ENCODE measurements around the gene DDX47.
"Not testable (repeated sequence)": the region's sequence is repeated elsewhere in the genome, so short reads cannot be mapped to it uniquely, and the experiment has no call there.

DDX47 gene

DNA sequence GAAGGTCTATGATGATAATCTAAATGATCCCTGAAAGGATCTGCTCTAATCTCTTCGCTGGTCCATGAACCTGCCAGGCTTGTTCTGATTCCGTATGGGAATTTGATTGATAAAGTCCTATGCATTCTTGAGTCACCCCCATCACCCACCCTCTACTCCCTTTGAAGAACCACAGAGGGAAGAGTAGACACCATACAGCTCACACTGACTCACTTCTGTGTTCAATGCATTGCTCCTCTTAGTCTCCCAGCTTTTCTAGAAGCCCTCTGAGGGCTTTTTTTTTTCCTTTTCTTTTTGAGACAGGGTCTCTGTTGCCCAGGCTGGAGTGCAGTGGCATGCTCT is 59.8 kb downstream of the DDX47 start:
- ATAC-seq (replicated peaks; ENCODE audit: extremely low read depth, poor library complexity, severe bottlenecking) (no peak), DNase-seq (ENCODE audit: low spot score in 2 of 2) (no peak)
- Mint-ChIP-seq H3K4me1 (no peaks in the 10 kb centered on the region), H3K27ac (ENCODE audit: low read depth) (no peak overlapping the region), H3K27me3 (no peaks in the 10 kb centered on the region), H3K36me3 (ENCODE audit: insufficient read depth) (no peaks in the 10 kb centered on the region), H3K9me3 (no peaks in the 10 kb centered on the region), H3K4me3 (no peak overlapping the region)

DNA sequence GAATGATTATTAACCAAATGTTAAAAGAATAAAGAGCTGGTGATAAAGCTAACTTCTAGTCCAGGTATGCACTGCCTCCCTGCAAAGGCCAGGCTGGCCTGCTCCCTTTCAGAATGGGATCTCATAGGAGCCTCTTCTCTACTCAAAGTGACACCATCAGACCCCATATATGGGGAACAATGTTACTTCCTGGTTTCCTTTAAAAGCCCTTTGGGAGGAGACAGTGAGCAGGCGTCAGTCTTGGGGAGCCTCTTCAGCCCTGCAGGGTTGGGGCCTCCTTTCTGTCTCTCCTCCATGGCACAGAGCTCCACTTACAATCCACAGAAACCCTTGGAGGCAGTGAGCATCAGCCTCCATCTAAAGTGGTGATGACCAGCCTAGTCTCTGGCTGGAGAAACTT is 60.9 kb downstream of the DDX47 start:
- no peak overlapping the region for H3K27ac Mint-ChIP-seq (ENCODE audit: low read depth)
- no peak for ATAC-seq (replicated peaks; ENCODE audit: extremely low read depth, poor library complexity, severe bottlenecking)

DNA sequence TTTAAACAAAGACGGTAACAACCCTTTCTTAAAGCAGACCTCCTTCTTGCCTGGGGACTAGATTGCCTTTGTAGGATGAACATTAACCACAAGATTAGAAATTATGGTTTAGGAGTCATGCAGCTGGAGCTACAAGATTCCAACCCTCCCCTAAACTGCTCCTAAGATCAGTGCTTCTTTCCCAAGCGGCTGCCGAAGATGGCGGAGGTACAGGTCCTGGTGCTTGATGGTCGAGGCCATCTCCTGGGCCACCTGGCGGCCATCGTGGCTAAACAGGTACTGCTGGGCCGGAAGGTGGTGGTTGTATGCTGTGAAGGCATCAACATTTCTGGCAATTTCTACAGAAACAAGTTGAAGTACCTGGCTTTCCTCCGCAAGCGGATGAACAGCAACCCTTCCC is 62.2 kb downstream of the DDX47 start:
- not testable (repeated sequence) for H3K4me1 Mint-ChIP-seq; H3K9me3 Mint-ChIP-seq; H3K27ac Mint-ChIP-seq (ENCODE audit: low read depth); ATAC-seq (replicated peaks; ENCODE audit: extremely low read depth, poor library complexity, severe bottlenecking); H3K36me3 Mint-ChIP-seq (ENCODE audit: insufficient read depth); H3K4me3 Mint-ChIP-seq; DNase-seq (ENCODE audit: low spot score in 2 of 2); H3K27me3 Mint-ChIP-seq

More for the DNA sequence above, 60.9 kb downstream of the DDX47 start:
- H3K9me3 Mint-ChIP-seq = no peaks in the 10 kb centered on the region
- H3K27me3 Mint-ChIP-seq = no peaks in the 10 kb centered on the region
- no peaks in the 10 kb centered on the region for H3K4me1 Mint-ChIP-seq
- H3K36me3 Mint-ChIP-seq (ENCODE audit: insufficient read depth) = no peaks in the 10 kb centered on the region
- no peak overlapping the region for H3K4me3 Mint-ChIP-seq
- DNase-seq (ENCODE audit: low spot score in 2 of 2) = no peak

DNA sequence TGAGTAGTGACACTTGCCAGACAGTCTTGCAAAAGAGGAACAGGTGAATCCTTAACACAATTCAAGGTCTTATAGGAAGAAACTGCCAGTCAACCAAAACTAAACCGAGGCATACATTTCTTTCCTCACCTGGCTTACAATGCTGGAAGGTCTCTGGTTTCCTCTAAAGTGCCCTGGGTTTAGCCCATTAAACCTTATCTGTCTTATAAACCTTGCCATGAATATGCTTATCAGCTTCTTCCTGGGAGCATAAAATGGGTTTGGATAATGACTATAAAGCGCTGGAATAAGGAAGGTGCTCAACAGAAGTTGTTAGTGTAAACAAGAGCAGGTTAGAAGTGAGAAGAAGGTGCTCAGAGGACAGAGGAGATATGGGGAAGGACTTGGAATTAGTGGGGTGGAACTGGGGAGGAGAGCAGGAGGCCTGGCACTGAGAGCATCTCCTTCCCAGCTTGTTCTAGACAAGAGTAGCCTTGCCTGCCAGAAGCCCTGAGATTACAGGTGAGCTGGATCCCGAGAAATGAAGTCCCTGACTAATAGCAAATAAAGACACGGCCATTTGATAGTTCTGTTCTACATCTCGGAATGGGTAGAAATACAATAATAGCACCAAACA is 64.1 kb downstream of the DDX47 start:
- Mint-ChIP-seq H3K4me1 (peaks cover 6% of the 10 kb centered on the region), H3K9me3 (no peaks in the 10 kb centered on the region), H3K36me3 (ENCODE audit: insufficient read depth) (peaks cover 3% of the 10 kb centered on the region), H3K27ac (ENCODE audit: low read depth) (no peak overlapping the region), H3K27me3 (peaks cover 12% of the 10 kb centered on the region), H3K4me3 (no peak overlapping the region)
- DNase-seq (ENCODE audit: low spot score in 2 of 2) (no peak), ATAC-seq (replicated peaks; ENCODE audit: extremely low read depth, poor library complexity, severe bottlenecking) (no peak)

- no peaks in the 10 kb centered on the region for H3K9me3 Mint-ChIP-seq
- no peak overlapping the region for H3K27ac Mint-ChIP-seq (ENCODE audit: low read depth)
- DNase-seq (ENCODE audit: low spot score in 2 of 2) (no peak), ATAC-seq (replicated peaks; ENCODE audit: extremely low read depth, poor library complexity, severe bottlenecking) (no peak)
- H3K36me3 Mint-ChIP-seq (ENCODE audit: insufficient read depth) = peaks cover 3% of the 10 kb centered on the region
- peaks cover 12% of the 10 kb centered on the region for H3K27me3 Mint-ChIP-seq
- peaks cover 6% of the 10 kb centered on the region for H3K4me1 Mint-ChIP-seq
- no peak overlapping the region for H3K4me3 Mint-ChIP-seq
Measured at GRCh38 chr12:12877781-12878455, 64.8 kb downstream of the DDX47 start.
